ENCODE measurements around the gene RRBP1.

RRBP1 gene

GRCh38 chr20:17602493-17602892 lies 79.5 kb downstream of the RRBP1 start:
- Histone ChIP-seq H3K9me2 (ENCODE audit: low read depth, low read length) (no peaks in the 10 kb centered on the region), H3K36me3 (ENCODE audit: insufficient read depth, low read length) (peaks cover under 1% of the 10 kb centered on the region; the same call in 1 of the 2 replicates), H2AFZ (ENCODE audit: low read length) (no peak overlapping the region), H3K4me3 (ENCODE audit: low read depth, low read length, poor library complexity, severe bottlenecking) (no peak overlapping the region), H3K4me1 (ENCODE audit: insufficient read depth, low read length, severe bottlenecking) (no peaks in the 10 kb centered on the region), H3K4me2 (ENCODE audit: low read length) (no peak overlapping the region), H3K9ac (ENCODE audit: low read length) (no peak overlapping the region), H3F3A (ENCODE audit: insufficient read depth, low read length) (no peaks in the 10 kb centered on the region), H3K27me3 (ENCODE audit: insufficient read depth, low read length) (no peaks in the 10 kb centered on the region), H3K9me3 (ENCODE audit: low read length) (no peaks in the 10 kb centered on the region), H4K20me1 (ENCODE audit: insufficient read depth, low read length) (no peaks in the 10 kb centered on the region), H3K27ac (ENCODE audit: low read depth, low read length, poor library complexity, severe bottlenecking) (no peak overlapping the region), H3K79me2 (ENCODE audit: insufficient read depth, low read length) (no peaks in the 10 kb centered on the region)
- no peak for TF ChIP-seq CTCF (IDR thresholded peaks at IDR 0.05; ENCODE audit: low read length)
- TF ChIP-seq EZH2 (IDR thresholded peaks at IDR 0.05; ENCODE audit: borderline replicate concordance, low read length): no peak

GRCh38 chr20:17601957-17602356 lies 80.1 kb downstream of the RRBP1 start:
- no peak overlapping the region for H2AFZ ChIP-seq (ENCODE audit: low read length)
- H3K4me1 ChIP-seq (ENCODE audit: insufficient read depth, low read length, severe bottlenecking): no peaks in the 10 kb centered on the region
- H3K4me2 ChIP-seq (ENCODE audit: low read length): no peak overlapping the region
- no peak overlapping the region for H3K27ac ChIP-seq (ENCODE audit: low read depth, low read length, poor library complexity, severe bottlenecking)
- no peaks in the 10 kb centered on the region; the same call in 1 of the 2 replicates for H3K36me3 ChIP-seq (ENCODE audit: insufficient read depth, low read length)
- no peaks in the 10 kb centered on the region for H3K79me2 ChIP-seq (ENCODE audit: insufficient read depth, low read length)
- no peaks in the 10 kb centered on the region for H3K9me2 ChIP-seq (ENCODE audit: low read depth, low read length)
- H4K20me1 ChIP-seq (ENCODE audit: insufficient read depth, low read length): no peaks in the 10 kb centered on the region
- no peaks in the 10 kb centered on the region for H3F3A ChIP-seq (ENCODE audit: insufficient read depth, low read length)
- H3K9ac ChIP-seq (ENCODE audit: low read length): no peak overlapping the region
- TF ChIP-seq EZH2 (IDR thresholded peaks at IDR 0.05; ENCODE audit: borderline replicate concordance, low read length): no peak
- TF ChIP-seq CTCF (IDR thresholded peaks at IDR 0.05; ENCODE audit: low read length): no peak
- no peaks in the 10 kb centered on the region for H3K9me3 ChIP-seq (ENCODE audit: low read length)
- no peak overlapping the region for H3K4me3 ChIP-seq (ENCODE audit: low read depth, low read length, poor library complexity, severe bottlenecking)
- H3K27me3 ChIP-seq (ENCODE audit: insufficient read depth, low read length): no peaks in the 10 kb centered on the region

GRCh38 chr20:17598013-17598550 lies 84.0 kb downstream of the RRBP1 start:
- H3K4me2 ChIP-seq (ENCODE audit: low read length): no peak overlapping the region
- H3K27ac ChIP-seq (ENCODE audit: low read depth, low read length, poor library complexity, severe bottlenecking): no peak overlapping the region
- no peak overlapping the region for H3K9ac ChIP-seq (ENCODE audit: low read length)
- H3F3A ChIP-seq (ENCODE audit: insufficient read depth, low read length): no peaks in the 10 kb centered on the region
- H3K4me1 ChIP-seq (ENCODE audit: insufficient read depth, low read length, severe bottlenecking): no peaks in the 10 kb centered on the region
- H4K20me1 ChIP-seq (ENCODE audit: insufficient read depth, low read length): no peaks in the 10 kb centered on the region
- no peak overlapping the region for H3K4me3 ChIP-seq (ENCODE audit: low read depth, low read length, poor library complexity, severe bottlenecking)
- H3K9me3 ChIP-seq (ENCODE audit: low read length): no peaks in the 10 kb centered on the region
- no peaks in the 10 kb centered on the region for H3K9me2 ChIP-seq (ENCODE audit: low read depth, low read length)
- no peaks in the 10 kb centered on the region; the same call in 1 of the 2 replicates for H3K36me3 ChIP-seq (ENCODE audit: insufficient read depth, low read length)
- H3K27me3 ChIP-seq (ENCODE audit: insufficient read depth, low read length): no peaks in the 10 kb centered on the region
- H3K79me2 ChIP-seq (ENCODE audit: insufficient read depth, low read length): no peaks in the 10 kb centered on the region
- no peak for TF ChIP-seq CTCF (IDR thresholded peaks at IDR 0.05; ENCODE audit: low read length)
- no peak overlapping the region for H2AFZ ChIP-seq (ENCODE audit: low read length)

All from OCI-LY1 (cell line).